CD4-positive, alpha-beta T cell treated with Interleukin-4 for 4 hours (primary cell): ENCODE data around the gene FAM76A.
"Not testable (repeated sequence)": the region's sequence is repeated elsewhere in the genome, so short reads cannot be mapped to it uniquely, and the experiment has no call there.

ENCODE experiments used
- DNase-seq: peaks from one replicate; pipeline ENCODE4 v3.0.0-alpha.2; 2020

The FAM76A gene

DNA sequence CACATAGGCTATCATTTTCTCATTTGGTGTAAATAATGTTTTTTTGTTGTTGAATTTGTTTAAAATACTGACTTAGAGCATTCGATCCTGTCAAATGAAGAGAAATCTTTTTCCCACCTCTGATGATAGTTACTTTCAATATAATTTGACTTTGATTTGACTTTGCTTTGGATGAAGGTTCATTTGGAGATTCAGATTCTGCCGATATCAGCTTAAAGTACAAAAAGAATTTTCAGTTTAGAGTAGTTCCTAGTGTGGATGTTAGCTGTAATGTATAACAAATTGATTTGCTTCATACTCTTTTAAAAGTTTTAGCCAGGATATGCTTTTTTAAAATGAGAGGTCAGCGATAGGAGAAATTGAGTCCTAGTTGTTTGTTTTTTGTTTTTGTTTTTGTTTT, 57.2 kb downstream of the FAM76A start:
- no peak for DNase-seq

- DNase-seq = no peak
Measured at GRCh38 chr1:27784700-27785099, 58.9 kb downstream of the FAM76A start.

DNA sequence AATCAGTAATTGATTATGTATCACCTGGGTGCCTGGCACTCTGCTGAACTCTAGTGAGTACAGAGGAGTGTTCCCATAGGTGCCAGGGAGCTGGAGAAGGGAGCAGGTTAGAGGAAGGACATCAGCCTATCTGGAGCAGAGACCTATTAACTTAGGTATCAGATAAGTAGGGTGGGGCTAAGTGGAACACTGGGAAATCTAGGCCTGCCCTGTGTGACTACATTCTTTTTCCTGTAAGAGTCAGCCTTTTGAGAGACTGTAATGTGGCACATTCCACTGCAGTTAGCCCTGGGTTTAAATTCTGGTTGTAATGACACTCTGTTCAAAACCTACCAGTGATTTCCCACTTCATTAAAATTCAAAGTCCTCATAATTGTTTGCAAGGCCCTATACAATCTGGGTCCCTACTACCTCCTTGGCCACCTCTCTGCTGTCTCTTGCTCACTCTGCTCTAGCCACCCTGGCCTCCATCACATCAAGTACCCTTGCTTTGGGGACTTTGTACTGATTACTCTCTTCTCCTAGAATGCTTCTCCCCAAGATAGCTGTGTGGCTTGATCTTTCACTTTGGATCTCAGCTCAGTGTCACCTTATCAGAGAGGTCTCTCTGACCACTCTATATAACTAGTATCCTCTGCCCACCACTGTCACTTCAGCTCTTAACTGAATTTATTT, 60.2 kb downstream of the FAM76A start:
- no peak for DNase-seq

DNA sequence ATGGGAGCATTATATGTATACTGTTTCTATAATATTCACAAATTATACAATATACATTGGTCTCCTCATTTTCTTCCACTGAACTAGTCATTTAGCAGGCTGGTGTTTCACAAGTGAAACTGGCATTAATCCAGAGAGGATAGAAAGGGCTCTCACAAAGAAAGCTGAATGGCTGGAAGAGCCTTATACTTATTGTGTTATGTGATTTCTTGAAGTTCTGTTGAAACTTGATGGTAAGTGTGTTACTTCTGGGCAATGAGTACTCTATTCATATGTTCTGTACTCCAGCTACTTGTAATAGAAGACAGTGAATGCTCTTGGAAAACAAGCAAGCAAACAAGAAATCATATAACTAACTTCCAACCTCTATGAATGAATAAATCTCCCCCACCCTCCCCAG, 62.1 kb downstream of the FAM76A start:
- no peak for DNase-seq

DNA sequence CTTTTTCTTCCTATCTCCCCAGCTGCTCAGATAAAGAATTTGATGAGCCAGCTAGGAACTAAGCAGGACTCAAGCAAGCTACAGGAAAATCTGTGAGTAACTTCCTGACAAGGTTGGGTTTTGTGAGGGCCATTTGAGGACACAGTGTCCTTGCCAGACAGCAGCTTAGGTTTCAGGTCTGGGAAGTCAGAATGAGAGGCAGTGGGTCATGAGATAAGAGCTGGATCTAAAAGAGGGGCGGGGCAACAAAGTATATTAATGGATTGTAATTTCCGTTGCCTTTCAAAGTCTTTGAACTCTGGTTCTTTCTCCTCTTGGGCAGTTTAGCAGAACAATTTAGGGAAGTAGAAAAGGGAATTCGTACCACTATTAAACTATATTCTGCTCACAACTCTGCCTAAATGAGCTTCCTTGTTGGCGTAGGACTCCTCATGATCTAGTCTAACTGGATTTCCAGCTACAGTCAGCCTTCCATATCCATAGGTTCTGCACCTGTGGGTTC, 63.8 kb downstream of the FAM76A start:
- no peak for DNase-seq

DNA sequence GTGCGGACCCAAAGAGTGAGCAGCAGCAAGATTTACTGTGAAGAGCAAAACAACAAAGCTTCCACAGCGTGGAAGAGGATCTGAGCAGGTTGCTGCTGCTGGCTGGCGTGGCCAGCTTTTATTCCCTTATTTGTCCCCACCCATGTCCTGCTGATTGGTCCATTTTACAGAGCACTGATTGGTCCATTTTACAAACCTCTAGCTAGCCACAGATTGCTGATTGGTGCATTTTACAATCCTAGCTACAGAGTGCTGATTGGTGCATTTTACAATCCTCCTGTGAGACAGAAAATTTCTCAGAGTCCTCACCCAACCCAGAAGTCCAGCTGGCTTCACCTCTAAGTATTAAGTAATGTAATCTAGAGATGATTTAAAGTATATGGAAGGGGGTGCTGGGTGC, 64.5 kb downstream of the FAM76A start:
- not testable (repeated sequence) for DNase-seq

DNA sequence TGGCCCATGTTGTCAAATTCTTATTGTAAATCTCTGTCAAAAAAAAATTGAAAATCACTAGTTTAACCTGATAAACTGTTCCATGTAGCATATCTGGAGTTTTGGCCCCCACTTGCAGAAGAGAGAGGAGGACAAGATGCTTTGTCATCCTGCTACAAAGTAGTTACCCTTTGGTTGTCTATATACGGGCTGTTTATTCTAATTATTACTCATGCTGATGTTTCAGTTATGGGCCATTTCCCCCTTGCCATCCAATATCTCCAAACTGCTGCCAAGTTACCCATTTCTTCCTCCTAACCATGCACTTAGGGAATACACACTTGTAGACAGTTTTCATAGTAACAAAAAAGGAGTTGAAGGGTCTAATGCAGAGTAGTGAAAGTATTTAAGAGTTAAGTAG, 69.8 kb downstream of the FAM76A start:
- no peak for DNase-seq

- peak; percentile 5 for DNase-seq
Measured at GRCh38 chr1:27804791-27805190, 79.0 kb downstream of the FAM76A start.

DNA sequence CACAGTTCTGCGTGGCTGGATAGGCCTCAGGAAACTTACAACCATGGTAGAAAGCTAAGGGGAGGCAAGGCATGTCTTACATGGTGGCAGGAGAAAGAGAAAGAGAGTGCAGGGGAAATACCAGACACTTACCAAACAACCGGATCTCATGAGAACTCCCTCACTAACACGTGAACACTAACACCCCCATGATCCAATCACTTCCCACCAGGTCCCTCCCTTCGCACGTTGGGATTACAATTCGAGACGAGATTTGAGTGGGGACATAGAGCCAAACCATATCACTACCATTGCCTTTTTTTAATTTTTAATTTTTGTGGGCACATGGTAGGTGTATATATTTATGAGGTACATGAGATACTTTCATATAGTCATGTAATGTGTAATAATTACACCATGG, 81.0 kb downstream of the FAM76A start:
- DNase-seq = no peak

- DNase-seq = no peak
Measured at GRCh38 chr1:27807385-27807784, 81.6 kb downstream of the FAM76A start.

- not testable (repeated sequence) for DNase-seq
Measured at GRCh38 chr1:27808131-27808530, 82.4 kb downstream of the FAM76A start.

- DNase-seq = no peak
Measured at GRCh38 chr1:27809883-27810282, 84.1 kb downstream of the FAM76A start.

DNA sequence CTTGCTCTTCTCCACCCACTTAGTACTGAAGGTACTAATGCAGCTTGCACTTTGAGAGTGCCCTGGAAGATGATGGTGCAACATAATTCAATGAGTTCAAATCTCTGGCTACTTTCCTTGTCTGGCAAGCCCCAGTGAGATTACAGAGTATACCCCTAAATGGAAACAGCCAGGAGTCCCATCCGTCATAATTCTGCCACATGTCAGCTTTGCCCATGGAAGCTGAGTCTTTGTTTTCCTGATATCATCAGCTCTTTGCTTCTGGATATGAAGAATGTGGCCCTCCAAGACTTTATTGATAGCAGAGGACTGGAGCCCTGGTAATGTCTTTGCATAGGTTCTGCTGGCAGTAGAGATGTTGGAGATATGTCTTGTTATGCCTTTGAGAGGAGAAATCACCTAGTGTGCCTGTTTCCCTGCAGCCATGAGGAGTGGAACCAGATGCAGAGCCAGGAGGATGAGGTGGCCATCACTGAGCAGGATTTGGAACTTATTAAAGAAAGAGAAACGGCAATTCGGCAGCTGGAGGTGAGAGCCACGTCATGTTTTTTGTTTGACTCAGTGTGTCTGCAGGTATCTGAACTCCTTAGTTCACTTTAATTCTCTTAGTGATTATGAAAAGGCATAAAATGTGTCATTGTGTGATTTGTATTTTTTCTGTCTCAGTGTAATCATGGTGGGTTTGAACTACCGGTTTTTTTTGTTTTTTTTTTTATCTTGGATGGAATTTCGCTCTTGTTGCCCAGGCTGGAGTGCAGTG, 86.2 kb downstream of the FAM76A start:
- no peak for DNase-seq
